ENCODE results near the gene AKAP6. TPM values are rescaled to one million over a fixed set of nuclear protein-coding genes. Genes with fewer than 3 reads are reported as not detected.

Gene AKAP6
- total RNA-seq, 1 experiment from 2014 or later: 1.1 TPM

GRCh38 chr14:32593290-32593942 is 264.3 kb downstream of the AKAP6 start:
- no peaks in the 10 kb centered on the region for H4K20me1 ChIP-seq (ENCODE audit: control insufficient read depth, insufficient read depth, insufficient read length)
- no peak for DNase-seq
- H2BK12ac ChIP-seq (ENCODE audit: insufficient read length, low read depth, low read length): no peak overlapping the region
- no peak overlapping the region for H3K4me2 ChIP-seq (ENCODE audit: insufficient read depth, insufficient read length, low read length)
- H3K18ac ChIP-seq (ENCODE audit: insufficient read length, low read depth, low read length): no peak overlapping the region
- H3K23me2 ChIP-seq (ENCODE audit: insufficient read length, low read depth, low read length, poor library complexity, severe bottlenecking): no peaks in the 10 kb centered on the region
- H2AFZ ChIP-seq (ENCODE audit: low read length): no peak overlapping the region
- peaks cover 0 to under 1% of the 10 kb centered on the region in 2 experiments; a peak in 1 of 5 replicates for H3K9me3 Mint-ChIP-seq
- H3K23ac ChIP-seq (ENCODE audit: insufficient read length, low read depth, low read length): no peak overlapping the region
- H2BK5ac ChIP-seq (ENCODE audit: insufficient read length, low read length): no peak overlapping the region
- H4K8ac ChIP-seq (replicated peaks; ENCODE audit: insufficient read length, low read depth, low read length): no peak overlapping the region
- H2BK15ac ChIP-seq (ENCODE audit: low read depth, low read length): no peak overlapping the region
- H3K79me1 ChIP-seq (ENCODE audit: insufficient read depth, low read depth, low read length, poor library complexity, severe bottlenecking): no peaks in the 10 kb centered on the region
- no peaks in the 10 kb centered on the region for H3K4me1 Mint-ChIP-seq
- no CpG with 5 or more reads among the region's 1 CpG for WGBS (ENCODE audit: extremely low coverage, insufficient read length, low lambda C conversion rate)
- no peaks in the 10 kb centered on the region for H3K9me3 ChIP-seq (ENCODE audit: control insufficient read depth, low read depth, low read length)
- no peak overlapping the region for H3K4ac ChIP-seq (ENCODE audit: low read depth, low read length)
- H2BK120ac ChIP-seq (ENCODE audit: low read depth, low read length, poor library complexity, severe bottlenecking): no peak overlapping the region
- H4K91ac ChIP-seq (ENCODE audit: insufficient read length, low read depth, low read length): no peak overlapping the region
- no peak overlapping the region for H3T11ph ChIP-seq (ENCODE audit: low read length)
- H3K56ac ChIP-seq (ENCODE audit: insufficient read length, low read depth, low read length): no peak overlapping the region
- no peak overlapping the region for H3K4me3 Mint-ChIP-seq
- no peak overlapping the region for H3K27ac Mint-ChIP-seq
- H3K14ac ChIP-seq (ENCODE audit: insufficient read depth, low read length): no peak overlapping the region
- no peaks in the 10 kb centered on the region for H3K4me1 ChIP-seq (ENCODE audit: insufficient read depth, low read length)
- H3K36me3 Mint-ChIP-seq (ENCODE audit: insufficient read depth in 1 of 3, low read depth in 3 of 3): no peaks in the 10 kb centered on the region
- no peaks in the 10 kb centered on the region; the same call in 1 of the 2 replicates for H3K27me3 Mint-ChIP-seq (ENCODE audit: low read depth)
- no peak overlapping the region for H3K27ac ChIP-seq (ENCODE audit: insufficient read length, low read depth, low read length)
- no peak overlapping the region for H2BK20ac ChIP-seq (ENCODE audit: low read depth, low read length, poor library complexity, severe bottlenecking)
- no peaks in the 10 kb centered on the region for H3K79me2 ChIP-seq (ENCODE audit: insufficient read depth, low read length)
- no peak for TF ChIP-seq CTCF (conservative IDR thresholded peaks at IDR 0.05)
- H4K5ac ChIP-seq (ENCODE audit: insufficient read length, low read depth, low read length): no peak overlapping the region
- no peaks in the 10 kb centered on the region for H3K27me3 ChIP-seq (ENCODE audit: insufficient read depth, low read length)
- no peak overlapping the region for H2AK5ac ChIP-seq (ENCODE audit: insufficient read length, low read length)
- no peak overlapping the region for H3K9ac ChIP-seq (ENCODE audit: extremely low read depth, insufficient read length, low read length)

Measured in H9 (cell line).